ENCODE measurements around the gene GSAP.
"Not testable (repeated sequence)": the region's sequence is repeated elsewhere in the genome, so short reads cannot be mapped to it uniquely, and the experiment has no call there.

GSAP gene

GRCh38 chr7:77415823-77416620 is at the start of gene GSAP:
Gene GSAP, minus strand, starts transcription at chr7:77416349. Its CDS starts 28 bp downstream, at chr7:77416321.
- no peak for DNase-seq

- DNase-seq, result no peak
Measured at GRCh38 chr7:77465256-77465655, 49.1 kb upstream of the GSAP start.

- DNase-seq, result no peak
Measured at GRCh38 chr7:77464589-77464988, 48.4 kb upstream of the GSAP start.

- not testable (repeated sequence) for DNase-seq
Measured at GRCh38 chr7:77463632-77464031, 47.5 kb upstream of the GSAP start.

GRCh38 chr7:77461842-77462241 is 45.7 kb upstream of the GSAP start:
- no peak for DNase-seq

GRCh38 chr7:77461246-77461645 is 45.1 kb upstream of the GSAP start:
- DNase-seq, result no peak

GRCh38 chr7:77460057-77460486 is 43.9 kb upstream of the GSAP start:
- DNase-seq, result no peak

- DNase-seq, result no peak
Measured at GRCh38 chr7:77459311-77459726, 43.2 kb upstream of the GSAP start.

- no peak for DNase-seq
Measured at GRCh38 chr7:77458786-77459185, 42.6 kb upstream of the GSAP start.

GRCh38 chr7:77457779-77458178 is 41.6 kb upstream of the GSAP start:
- no peak for DNase-seq

- no peak for DNase-seq
Measured at GRCh38 chr7:77456696-77457095, 40.5 kb upstream of the GSAP start.

GRCh38 chr7:77455321-77455720 is 39.2 kb upstream of the GSAP start:
- no peak for DNase-seq

GRCh38 chr7:77454802-77455201 is 38.7 kb upstream of the GSAP start:
- no peak for DNase-seq

- no peak for DNase-seq
Measured at GRCh38 chr7:77453531-77453930, 37.4 kb upstream of the GSAP start.

GRCh38 chr7:77451950-77452349 is 35.8 kb upstream of the GSAP start:
- DNase-seq, result not testable (repeated sequence)

GRCh38 chr7:77450613-77451012 is 34.5 kb upstream of the GSAP start:
- DNase-seq, result no peak

GRCh38 chr7:77450054-77450453 is 33.9 kb upstream of the GSAP start:
- DNase-seq, result no peak

- DNase-seq, result no peak
Measured at GRCh38 chr7:77447616-77448015, 31.5 kb upstream of the GSAP start.

- DNase-seq, result no peak
Measured at GRCh38 chr7:77444123-77444522, 28.0 kb upstream of the GSAP start.

GRCh38 chr7:77443042-77443441 is 26.9 kb upstream of the GSAP start:
- no peak for DNase-seq

GRCh38 chr7:77442636-77443035 is 26.5 kb upstream of the GSAP start:
- DNase-seq, result no peak

- DNase-seq, result no peak
Measured at GRCh38 chr7:77441046-77441445, 24.9 kb upstream of the GSAP start.

- no peak for DNase-seq
Measured at GRCh38 chr7:77439572-77439971, 23.4 kb upstream of the GSAP start.

- no peak for DNase-seq
Measured at GRCh38 chr7:77438131-77438530, 22.0 kb upstream of the GSAP start.

Measured in NCI-H1048 (cell line).